ENCODE measurements around the gene AGA. TPM values are rescaled to one million over a fixed set of nuclear protein-coding genes. Genes with fewer than 3 reads are reported as not detected.

Gene AGA
- total and polyA plus RNA-seq, 8 donors: 5.5 to 16.7 (median 13.4) TPM

GRCh38 chr4:177381762-177382310, 60.4 kb downstream of the AGA start:
- Histone ChIP-seq H3K27me3 (no peaks in the 10 kb centered on the region), H3K4me1 (peaks cover 0 to 5% (median 0%) of the 10 kb centered on the region in 3 donors), H3K27ac (no peak overlapping the region), H3K9me3 (no peaks in the 10 kb centered on the region), H3K36me3 (no peaks in the 10 kb centered on the region), H3K4me3 (no peak overlapping the region)
- TF ChIP-seq, protein P1, sequence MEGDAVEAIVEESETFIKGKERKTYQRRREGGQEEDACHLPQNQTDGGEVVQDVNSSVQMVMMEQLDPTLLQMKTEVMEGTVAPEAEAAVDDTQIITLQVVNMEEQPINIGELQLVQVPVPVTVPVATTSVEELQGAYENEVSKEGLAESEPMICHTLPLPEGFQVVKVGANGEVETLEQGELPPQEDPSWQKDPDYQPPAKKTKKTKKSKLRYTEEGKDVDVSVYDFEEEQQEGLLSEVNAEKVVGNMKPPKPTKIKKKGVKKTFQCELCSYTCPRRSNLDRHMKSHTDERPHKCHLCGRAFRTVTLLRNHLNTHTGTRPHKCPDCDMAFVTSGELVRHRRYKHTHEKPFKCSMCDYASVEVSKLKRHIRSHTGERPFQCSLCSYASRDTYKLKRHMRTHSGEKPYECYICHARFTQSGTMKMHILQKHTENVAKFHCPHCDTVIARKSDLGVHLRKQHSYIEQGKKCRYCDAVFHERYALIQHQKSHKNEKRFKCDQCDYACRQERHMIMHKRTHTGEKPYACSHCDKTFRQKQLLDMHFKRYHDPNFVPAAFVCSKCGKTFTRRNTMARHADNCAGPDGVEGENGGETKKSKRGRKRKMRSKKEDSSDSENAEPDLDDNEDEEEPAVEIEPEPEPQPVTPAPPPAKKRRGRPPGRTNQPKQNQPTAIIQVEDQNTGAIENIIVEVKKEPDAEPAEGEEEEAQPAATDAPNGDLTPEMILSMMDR (IDR thresholded peaks at IDR 0.05): no peak
- intact Hi-C loops (cut with DNase I): no loop called here
- no peak for FAIRE-seq
- DNase-seq: peak in 1 of 6 donors; percentile 19
- no peak for ATAC-seq
- WGBS, 2 donors: 84 to 93% methylated on average over 13 of the region's 13 CpGs

Other genes starting within 250 kb of the AGA start
- gene NEIL3, start 132.6 kb downstream of the AGA start, total RNA-seq: under 1 TPM in 3 of 6 donors, not detected in 3; 0.09 to 0.25 (median 0.18) TPM
- not detected for gene NEIL3, start 132.6 kb downstream of the AGA start, polyA plus RNA-seq